ENCODE measurements around the gene DDAH1. TPM values are rescaled to one million over a fixed set of nuclear protein-coding genes. Genes with fewer than 3 reads are reported as not detected.

DDAH1 gene
- total and polyA plus RNA-seq, 7 donors: 11.5 to 43.2 (median 25.2) TPM

- no peaks in the 10 kb centered on the region for H3K36me3 ChIP-seq
- no peak overlapping the region for H3K4me3 ChIP-seq
- TF ChIP-seq POLR2AphosphoS5 (IDR thresholded peaks at IDR 0.05) (no peak), EP300 (IDR thresholded peaks at IDR 0.05) (no peak), POLR2A (IDR thresholded peaks at IDR 0.05) (no peak)
- TF ChIP-seq, protein P1, sequence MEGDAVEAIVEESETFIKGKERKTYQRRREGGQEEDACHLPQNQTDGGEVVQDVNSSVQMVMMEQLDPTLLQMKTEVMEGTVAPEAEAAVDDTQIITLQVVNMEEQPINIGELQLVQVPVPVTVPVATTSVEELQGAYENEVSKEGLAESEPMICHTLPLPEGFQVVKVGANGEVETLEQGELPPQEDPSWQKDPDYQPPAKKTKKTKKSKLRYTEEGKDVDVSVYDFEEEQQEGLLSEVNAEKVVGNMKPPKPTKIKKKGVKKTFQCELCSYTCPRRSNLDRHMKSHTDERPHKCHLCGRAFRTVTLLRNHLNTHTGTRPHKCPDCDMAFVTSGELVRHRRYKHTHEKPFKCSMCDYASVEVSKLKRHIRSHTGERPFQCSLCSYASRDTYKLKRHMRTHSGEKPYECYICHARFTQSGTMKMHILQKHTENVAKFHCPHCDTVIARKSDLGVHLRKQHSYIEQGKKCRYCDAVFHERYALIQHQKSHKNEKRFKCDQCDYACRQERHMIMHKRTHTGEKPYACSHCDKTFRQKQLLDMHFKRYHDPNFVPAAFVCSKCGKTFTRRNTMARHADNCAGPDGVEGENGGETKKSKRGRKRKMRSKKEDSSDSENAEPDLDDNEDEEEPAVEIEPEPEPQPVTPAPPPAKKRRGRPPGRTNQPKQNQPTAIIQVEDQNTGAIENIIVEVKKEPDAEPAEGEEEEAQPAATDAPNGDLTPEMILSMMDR (IDR thresholded peaks at IDR 0.05): no peak
- peaks cover 0 to 32% (median 11%) of the 10 kb centered on the region in 4 donors for H3K4me1 ChIP-seq
- intact Hi-C loops (cut with DNase I): loop anchor here (5.0 kb wide), 1 partner anchor 87 kb away; no protein-coding TSS in a partner anchor
- peak overlapping the region in 3 of 4 donors; percentile 34 to 57 (median 46) for H3K27ac ChIP-seq
- no peaks in the 10 kb centered on the region for H3K27me3 ChIP-seq
- DNase-seq: no peak
- WGBS, 2 donors: 95 to 97% methylated on average over 4 of the region's 4 CpGs
- H3K9me3 ChIP-seq: no peaks in the 10 kb centered on the region
Observed at GRCh38 chr1:85454214-85454613, 10.7 kb downstream of the DDAH1 start.

DNA sequence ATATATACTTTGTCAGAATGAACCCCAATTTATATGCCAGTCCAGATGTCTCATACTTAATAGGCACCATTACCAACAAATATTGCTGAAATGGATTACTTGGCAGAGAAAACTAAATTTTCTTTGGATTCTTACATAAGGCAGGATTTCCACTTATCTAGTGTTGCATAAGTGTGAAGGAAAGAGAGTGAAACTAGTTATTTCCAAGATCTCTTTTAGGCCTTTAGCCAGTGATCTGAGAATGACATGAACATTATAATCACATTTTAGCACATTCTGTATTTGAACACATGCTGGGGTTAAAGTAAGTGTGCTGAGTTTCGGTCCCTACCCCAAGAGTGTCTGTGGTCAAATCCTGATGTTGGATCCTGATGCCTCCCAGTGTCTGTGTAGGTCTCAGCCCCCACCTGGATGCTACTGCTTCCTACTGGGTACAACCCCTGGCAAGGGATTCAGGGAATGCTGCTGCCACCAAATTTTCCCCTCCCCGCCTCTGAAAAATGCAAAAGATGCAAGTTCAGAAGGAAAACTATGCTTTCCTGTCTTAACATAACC lies 11.2 kb downstream of the DDAH1 start:
- WGBS, 2 donors: 92 to 97% methylated on average over 2 of the region's 2 CpGs
- Histone ChIP-seq H3K36me3 (no peaks in the 10 kb centered on the region), H3K27ac (peak overlapping the region in 3 of 4 donors; percentile 34 to 57 (median 46)), H3K9me3 (no peaks in the 10 kb centered on the region), H3K27me3 (no peaks in the 10 kb centered on the region), H3K4me3 (no peak overlapping the region), H3K4me1 (peaks cover 0 to 31% (median 8%) of the 10 kb centered on the region in 4 donors)
- TF ChIP-seq POLR2AphosphoS5 (IDR thresholded peaks at IDR 0.05): peak in 1 of 4 donors; percentile 9
- TF ChIP-seq, protein P1 (IDR thresholded peaks at IDR 0.05): no peak
- no peak for TF ChIP-seq EP300 (IDR thresholded peaks at IDR 0.05)
- no peak for DNase-seq
- intact Hi-C loops (cut with DNase I): loop anchor here (5.0 kb wide), 1 partner anchor 86 kb away; no protein-coding TSS in a partner anchor

DNA sequence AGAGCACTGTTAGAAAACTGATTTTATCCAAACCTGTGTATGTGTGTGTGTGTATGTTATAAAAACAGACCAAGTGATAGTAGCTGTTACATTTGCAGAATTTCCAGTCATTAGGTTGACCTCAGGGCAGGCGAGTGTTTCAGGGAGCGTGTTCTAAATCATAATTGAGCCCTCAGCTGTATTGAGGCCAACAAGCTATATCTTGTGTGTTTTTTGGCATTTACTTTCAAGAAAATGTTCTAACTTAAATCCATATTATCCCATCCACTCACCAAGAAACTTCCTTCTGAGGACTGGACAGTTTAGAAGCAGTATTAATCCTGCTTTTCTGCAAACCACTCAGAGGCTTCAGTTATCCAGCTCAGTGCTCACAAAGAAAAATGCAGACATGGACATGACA lies 12.0 kb downstream of the DDAH1 start:
- TF ChIP-seq POLR2A (IDR thresholded peaks at IDR 0.05) (no peak), EP300 (IDR thresholded peaks at IDR 0.05) (no peak), POLR2AphosphoS5 (IDR thresholded peaks at IDR 0.05) (no peak)
- TF ChIP-seq, protein P1 (IDR thresholded peaks at IDR 0.05): no peak
- peak overlapping the region in 2 of 4 donors; percentile 46 to 57 for H3K27ac ChIP-seq
- DNase-seq: no peak
- intact Hi-C loops (cut with DNase I): loop anchor here (5.0 kb wide), 1 partner anchor 86 kb away; no protein-coding TSS in a partner anchor
- H3K4me3 ChIP-seq: no peak overlapping the region
- H3K9me3 ChIP-seq: no peaks in the 10 kb centered on the region
- peaks cover 0 to 33% (median 9%) of the 10 kb centered on the region in 4 donors for H3K4me1 ChIP-seq
- H3K27me3 ChIP-seq: no peaks in the 10 kb centered on the region
- 75 to 76% methylated on average over 2 of the region's 2 CpGs for WGBS, 2 donors
- H3K36me3 ChIP-seq: no peaks in the 10 kb centered on the region

DNA sequence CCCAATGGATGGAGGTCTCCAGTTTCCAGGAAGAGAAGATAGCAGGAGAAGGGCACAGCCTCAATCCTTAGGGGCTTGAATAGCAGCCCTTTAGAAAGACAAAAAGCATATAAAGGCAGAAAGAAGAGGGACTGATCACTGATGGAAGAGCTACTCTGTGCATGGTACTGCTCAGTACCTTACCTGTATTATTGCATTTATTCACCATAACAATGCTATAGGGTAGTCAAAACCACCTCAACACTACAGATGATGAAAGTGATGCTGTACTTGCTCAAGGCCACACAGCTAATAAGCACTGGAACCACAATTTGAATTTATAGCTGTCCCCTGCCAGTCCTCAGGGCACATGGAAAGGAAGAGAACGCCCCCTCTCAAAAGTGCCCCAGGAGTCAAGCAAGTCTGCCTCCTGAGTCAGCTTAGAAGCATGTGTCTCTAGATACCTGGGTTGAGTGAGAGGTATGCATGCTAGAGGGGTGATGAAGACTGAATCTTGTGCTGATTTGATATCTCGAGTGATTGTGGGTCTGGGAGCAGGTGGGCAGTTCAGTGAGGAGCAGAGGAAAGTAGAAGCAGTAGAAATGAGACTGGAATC lies 13.6 kb downstream of the DDAH1 start:
- no peak for DNase-seq
- Histone ChIP-seq H3K9me3 (no peaks in the 10 kb centered on the region), H3K36me3 (no peaks in the 10 kb centered on the region), H3K27ac (no peak overlapping the region), H3K4me1 (peaks cover 0 to 35% (median 9%) of the 10 kb centered on the region in 4 donors), H3K27me3 (no peaks in the 10 kb centered on the region), H3K4me3 (no peak overlapping the region)
- TF ChIP-seq EP300 (IDR thresholded peaks at IDR 0.05) (no peak), POLR2AphosphoS5 (IDR thresholded peaks at IDR 0.05) (no peak), POLR2A (IDR thresholded peaks at IDR 0.05) (no peak)
- TF ChIP-seq, protein P1 (IDR thresholded peaks at IDR 0.05): no peak
- WGBS, 2 donors: 92 to 95% methylated on average over 2 of the region's 2 CpGs
- intact Hi-C loops (cut with DNase I): loop anchor here (5.0 kb wide), 1 partner anchor 84 kb away; no protein-coding TSS in a partner anchor

Measured in sigmoid colon (tissue), 7 donors.